GM19324 (cell line): Measurements from ENCODE around the gene CCDC88C.
"Not testable (repeated sequence)": the region's sequence is repeated elsewhere in the genome, so short reads cannot be mapped to it uniquely, and the experiment has no call there.

Source experiments
- ATAC-seq: cut with Tn5 transposase; IDR thresholded peaks from one replicate; pipeline ENCODE4 v1.9.1; 2021; ENCODE audit warnings: mild to moderate bottlenecking, moderate library complexity; ENCODE audit not compliant: unreplicated experiment, low FRiP score

CCDC88C gene

DNA sequence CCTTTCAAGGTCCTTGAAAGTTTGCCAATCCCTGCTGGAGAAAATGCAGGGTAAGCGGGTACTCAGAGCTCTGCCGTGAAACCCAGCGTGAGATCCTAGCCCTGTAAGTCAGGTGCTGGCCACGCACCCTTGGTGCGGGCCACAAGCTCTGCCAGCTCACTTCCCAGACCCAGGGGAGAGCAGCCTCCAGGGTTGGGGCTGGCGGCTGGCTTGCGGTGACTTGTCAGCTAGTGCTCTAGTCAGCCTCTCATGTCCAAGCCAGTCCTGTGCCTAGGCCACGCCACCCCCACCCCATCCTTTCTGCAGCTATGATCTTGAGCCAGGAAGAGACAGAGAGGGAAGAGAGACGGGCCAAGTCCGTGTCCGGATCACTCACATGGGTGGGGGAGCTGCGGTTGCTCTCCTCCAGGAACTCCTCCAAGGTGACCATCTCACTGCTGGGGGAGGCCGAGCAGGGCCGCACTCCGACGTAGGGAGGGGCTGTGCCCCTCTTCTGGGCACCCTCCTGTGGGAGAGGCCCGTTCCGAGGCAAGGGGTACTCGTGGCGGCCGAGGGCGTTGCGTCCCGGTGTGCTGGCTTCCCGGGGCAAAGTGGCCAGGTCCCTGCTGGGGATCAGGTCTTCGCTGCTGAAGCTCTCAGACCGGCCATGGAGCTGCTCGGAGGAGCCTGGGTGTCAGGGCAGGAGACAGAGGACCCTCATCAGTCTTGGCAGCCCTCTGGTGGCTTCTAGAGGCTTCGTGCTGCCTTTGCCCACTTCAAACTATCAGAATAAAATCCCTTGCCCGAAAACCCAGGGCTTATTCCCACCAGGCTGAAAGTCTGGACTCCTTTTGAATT lies 139.9 kb downstream of the CCDC88C start:
- ATAC-seq, result no peak

GRCh38 chr14:91274796-91275195 lies 142.8 kb downstream of the CCDC88C start:
- no peak for ATAC-seq

- no peak for ATAC-seq
These were observed 143.7 kb downstream of the CCDC88C start for GRCh38 chr14:91273885-91274273.

DNA sequence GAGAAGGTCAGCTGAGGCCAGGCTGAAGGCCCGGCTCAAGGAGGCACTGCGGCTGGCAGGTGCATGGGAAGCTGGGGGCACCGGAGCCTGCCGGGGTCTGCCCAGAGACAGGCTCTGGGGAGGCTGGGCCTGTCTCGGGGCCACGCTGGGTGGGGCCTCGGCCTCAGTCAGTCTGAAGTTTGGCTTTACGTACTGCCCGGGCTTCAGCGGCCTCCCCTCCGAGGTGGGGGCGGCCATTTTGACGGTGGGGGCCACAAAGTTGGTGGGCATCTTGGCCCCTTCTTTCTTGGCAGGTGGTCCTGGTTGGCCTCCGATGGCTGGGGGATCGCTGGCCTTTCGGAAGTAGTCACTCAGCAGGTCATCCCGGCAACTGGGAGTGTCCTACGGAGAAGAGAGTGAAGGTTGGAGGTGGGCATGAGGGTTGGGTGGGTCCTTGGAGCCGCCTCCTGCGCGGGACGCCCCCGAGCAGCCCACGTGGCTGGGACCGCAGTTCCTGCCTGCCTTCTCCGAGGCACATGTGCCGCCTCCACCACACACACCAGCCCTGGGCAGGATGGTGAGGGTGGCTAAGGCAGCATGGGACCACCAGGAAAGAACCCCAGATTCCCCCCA lies 144.2 kb downstream of the CCDC88C start:
- no peak for ATAC-seq

DNA sequence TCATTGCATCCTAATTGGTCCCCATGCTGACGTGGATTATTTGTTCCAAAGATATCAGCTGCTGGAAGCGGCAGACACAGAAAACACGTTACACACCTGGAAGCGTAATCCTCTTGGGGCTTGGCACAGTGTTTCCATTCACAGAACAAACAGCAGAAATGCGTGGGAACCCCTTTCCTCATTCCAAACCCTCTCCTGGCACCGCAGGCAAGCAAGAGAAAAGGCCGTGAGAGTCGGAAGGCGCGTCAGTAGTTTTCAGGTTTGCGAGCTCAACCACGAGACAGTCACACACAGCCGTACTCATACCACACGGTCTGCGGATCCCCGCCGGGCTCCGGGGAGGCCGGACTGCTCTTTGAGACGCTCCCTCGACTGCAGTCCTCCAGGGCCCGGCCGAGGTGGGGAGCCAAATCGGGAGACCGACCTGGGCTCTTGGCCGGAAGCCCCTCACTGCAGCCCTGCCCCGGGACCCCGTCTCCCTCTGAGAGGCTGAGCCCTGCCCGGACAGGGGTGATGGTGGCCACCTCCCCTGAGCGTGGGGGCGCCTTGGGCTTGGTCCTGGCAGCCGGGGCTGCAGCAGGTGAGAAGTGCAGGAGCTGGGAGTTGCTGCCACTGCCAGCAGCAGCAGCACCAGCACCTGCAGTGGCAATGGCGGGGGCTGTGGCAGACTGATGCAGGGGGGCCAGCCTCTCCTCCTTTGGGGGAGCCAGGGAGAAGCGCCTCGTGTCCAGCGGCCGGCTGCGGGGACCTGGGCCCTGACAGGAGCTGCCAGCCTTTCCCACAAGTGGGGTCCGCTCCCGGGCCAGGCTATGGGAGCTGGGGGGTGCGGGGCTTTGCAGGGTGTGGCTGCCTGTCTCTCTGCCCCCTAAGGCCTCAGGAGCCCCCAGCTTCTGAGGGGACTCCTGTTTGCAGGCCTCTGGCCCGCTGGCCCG lies 145.0 kb downstream of the CCDC88C start:
- ATAC-seq, result no peak

GRCh38 chr14:91271639-91272038 lies 146.0 kb downstream of the CCDC88C start:
- no peak for ATAC-seq

DNA sequence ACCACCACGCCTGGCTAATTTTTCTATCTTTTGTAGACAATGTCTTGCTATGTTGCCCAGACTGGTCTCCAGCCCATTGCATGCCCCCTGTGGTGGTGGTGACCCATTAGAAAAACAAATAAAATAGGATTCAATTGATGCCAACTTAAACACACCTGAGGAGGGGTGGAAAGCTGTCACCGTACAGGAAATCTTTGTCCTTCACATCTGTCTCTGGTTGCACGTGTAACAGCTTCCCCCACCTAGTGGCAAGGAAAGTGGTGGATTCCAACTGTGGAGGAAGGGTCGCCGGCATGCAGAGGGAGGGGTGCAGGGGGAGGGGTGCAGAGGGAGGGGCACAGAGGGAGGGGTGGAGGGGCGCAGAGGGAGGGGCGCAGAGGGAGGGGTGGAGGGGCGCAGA lies 147.0 kb downstream of the CCDC88C start:
- no peak for ATAC-seq

DNA sequence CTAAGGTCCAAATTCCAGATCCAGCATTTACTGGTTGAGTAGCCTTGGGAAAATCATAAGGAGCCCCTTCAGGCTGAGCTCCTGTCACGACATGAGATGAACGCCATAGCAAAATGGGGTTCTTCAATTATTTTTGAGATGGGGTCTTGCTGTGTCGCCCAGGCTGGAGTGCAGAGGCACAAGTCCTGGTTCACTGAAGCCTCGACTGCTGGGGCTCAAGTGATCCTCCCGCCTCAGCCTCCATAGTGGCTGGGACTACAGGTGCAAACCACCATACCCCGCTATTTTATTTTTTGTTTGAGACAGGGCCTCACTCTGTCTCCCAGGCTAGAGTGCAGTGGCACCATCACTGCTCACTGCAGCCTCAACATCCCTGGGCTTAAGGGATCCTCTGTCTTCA lies 147.4 kb downstream of the CCDC88C start:
- no peak for ATAC-seq

DNA sequence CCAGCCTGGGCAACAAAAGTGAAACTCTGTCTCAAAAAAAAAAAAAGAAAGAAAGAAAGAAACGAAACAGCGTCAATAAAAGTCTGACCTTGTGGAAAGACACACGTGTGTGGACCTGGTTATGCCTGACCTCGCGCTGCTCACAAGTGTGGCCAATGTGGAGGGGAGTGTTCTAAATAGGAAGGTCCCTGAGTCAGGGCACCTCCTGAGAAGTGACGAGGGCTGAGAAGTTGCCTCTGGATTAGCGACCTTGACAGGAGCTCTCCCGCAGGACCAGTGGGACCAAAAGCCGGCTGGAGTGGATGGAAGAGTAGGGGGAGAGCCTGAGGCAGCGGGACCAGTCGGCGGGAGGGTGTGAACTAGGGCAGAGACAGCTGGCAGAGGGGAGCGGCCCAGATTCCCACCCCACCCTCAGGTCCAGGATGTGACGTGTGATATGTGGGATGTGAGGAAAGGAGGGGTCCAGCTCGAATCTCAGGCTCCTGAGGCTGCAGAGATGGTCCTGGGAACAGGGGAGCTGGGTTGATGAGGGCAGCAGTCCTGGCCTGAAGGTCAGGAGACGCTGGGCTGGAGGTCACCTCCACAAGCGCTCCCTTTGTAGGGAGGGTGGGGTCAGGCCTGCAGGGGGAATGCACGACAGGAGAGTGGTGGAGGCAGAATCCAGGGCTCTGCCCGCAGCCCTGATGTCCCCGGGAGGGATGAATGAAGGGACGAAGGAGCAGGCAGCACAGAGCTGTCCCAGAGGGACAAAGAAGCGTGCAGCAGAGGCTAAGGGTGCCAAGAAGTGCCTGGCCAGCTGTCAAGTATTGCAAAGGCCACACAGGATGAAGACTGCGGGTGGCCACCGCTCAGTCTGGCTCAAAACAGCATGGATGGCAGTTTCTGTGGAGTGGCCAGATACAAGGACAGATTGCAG lies 148.3 kb downstream of the CCDC88C start:
- no peak for ATAC-seq

GRCh38 chr14:91267965-91268437 lies 149.6 kb downstream of the CCDC88C start:
- ATAC-seq, result no peak

DNA sequence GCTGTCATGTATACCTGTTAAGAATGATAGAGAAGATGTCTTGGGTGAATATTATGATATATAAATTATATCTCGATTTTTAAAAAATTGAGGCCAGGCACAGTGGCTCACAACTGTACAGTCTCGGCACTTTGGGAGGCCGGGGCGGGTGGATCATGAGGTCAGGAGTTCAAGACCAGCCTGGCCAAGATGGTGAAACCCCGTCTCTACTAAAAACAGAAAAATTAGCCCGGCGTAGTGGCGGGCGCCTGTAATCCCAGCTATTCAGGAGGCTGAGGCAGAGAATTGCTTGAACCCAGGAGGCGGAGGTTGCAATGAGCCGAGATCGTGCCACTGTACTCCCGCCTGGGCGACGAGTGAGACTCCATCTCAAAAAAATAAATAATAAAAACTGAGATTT lies 151.3 kb downstream of the CCDC88C start:
- not testable (repeated sequence) for ATAC-seq

DNA sequence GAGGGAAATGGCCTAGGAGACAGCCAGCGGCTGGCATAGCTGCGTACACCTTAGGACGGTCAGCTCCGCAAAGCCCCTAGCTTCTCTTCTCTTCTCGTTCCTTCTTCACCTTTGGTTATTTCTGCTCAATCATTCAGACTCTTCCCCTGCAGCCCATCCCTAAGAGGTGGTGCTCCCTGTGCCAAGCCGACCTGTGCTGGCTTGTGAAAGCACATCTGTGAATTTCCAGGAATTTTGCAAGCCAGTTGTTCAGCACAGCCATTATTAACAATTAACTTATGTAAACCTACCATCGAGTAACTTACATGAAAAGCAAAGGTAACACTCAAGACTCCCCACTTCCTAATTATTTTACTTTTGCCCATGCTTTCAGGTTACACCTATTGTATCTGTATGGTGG lies 152.2 kb downstream of the CCDC88C start:
- ATAC-seq, result no peak

DNA sequence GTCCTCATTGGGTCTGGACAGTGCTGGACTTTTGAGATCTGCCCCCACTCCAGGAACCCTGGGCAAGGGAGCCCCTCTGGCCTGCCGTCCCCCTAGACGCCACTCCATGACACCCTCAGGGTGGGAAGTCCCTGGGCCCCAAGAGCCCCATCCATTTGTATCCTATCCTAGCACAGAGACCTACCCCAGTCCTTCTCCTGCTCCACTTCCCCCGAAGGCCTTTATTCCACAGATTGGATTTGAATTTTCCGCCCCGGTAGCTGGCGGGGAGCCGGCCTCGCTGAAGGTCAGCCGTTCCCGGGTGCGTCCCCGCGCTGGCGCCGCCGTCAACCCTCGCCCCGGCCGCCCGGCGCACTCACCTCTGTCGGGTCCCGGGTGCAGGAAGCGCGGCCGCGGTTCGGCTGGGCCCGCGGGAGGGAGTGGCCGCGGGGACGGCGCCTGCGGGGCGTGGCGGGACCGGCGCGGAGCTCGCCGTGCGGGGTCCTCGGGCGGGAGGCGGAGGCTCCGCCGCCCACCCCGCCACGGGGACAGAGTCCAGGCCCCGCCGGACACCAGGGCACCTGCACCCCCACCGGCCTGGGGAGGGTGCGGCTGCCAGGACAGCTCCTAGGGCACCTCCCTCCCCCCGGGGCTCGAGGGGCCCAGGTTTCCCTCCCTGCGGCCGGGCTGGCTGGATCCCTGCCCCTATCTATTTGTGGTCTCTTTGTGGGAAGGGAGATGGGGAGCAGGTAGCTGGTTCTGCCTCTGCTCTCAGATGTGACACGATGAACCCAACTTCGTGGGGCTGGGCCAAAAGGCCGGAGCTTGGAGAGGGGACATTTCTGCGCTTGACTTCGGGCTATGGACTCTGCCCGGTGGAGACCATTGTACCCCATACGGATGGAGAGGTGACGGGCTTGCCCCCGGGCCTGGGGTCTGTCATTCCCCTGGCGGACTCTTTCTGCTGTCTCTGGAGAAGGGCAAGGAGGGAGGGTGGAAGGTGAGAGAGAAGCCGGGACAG lies 153.2 kb downstream of the CCDC88C start:
- no peak for ATAC-seq

- ATAC-seq, result no peak
These were observed 154.3 kb downstream of the CCDC88C start for GRCh38 chr14:91263329-91263728.

- no peak for ATAC-seq
These were observed 155.6 kb downstream of the CCDC88C start for GRCh38 chr14:91261986-91262549.

GRCh38 chr14:91261115-91261514 lies 156.5 kb downstream of the CCDC88C start:
- ATAC-seq, result no peak

DNA sequence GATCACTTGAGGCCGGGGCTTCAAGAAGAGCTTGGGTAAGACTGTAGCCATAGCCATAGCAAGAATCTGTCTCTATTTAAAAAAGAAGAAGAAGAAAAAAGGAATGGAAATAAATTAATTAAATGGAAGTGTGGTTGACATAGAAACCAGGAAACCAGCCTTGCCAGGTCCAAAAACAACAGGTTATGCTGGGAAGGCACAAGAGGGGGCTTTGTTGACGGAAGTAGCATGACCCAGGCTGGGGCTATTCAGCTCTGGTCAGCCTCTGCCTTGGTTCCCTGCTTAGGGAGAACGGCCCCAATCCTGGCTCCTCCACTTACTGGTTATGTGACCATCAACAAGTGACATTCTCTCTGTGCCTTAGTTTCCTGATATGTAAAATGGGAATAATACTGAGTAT lies 158.7 kb downstream of the CCDC88C start:
- ATAC-seq, result no peak

DNA sequence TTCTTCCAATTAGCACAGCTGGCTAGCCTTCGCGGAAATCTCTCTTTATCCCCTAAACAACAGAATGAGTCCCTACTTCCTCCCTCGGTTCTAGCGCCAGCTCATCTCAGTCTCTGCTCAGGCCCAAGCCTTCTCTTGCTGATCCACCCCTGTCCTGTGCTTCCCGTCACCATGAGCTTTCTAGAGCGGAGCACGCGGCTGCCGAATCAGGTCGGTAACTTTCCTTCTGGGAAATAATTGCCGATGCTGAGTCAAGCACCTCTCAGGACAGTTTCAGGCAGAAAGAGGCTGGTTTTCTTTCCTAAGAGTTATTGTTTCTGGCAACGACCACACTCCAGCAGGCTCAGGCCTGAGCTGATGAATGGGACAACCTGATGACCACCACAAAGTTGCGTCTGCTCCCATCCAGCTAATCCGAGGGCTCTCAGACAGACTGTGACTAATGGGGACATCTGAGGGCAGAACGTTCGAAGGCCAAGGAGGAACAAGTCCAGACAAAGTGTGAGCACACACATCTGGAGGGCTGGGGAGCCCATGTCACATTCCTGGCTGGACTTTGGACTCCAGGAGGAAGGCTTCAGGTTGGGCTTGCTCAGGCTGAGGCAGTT lies 159.5 kb downstream of the CCDC88C start:
- ATAC-seq, result no peak
